ENCODE results near the gene ADCY10. TPM values are rescaled to one million over a fixed set of nuclear protein-coding genes. Genes with fewer than 3 reads are reported as not detected.
A peak's percentile ranks its signal among the peaks of the same experiment; 100 is the strongest.

ADCY10 gene
- total and polyA plus RNA-seq, 2 of the 4 experiments (the other 2 are of a cell fraction): under 0.01 to 0.03 TPM

- TF ChIP-seq RFX5 (IDR thresholded peaks at IDR 0.05; ENCODE audit: low read depth, low read length): no peak
- TF ChIP-seq SMC3 (IDR thresholded peaks at IDR 0.05; ENCODE audit: low read depth, low read length): no peak
- TF ChIP-seq CHD1 (IDR thresholded peaks at IDR 0.05; ENCODE audit: low read depth, low read length): no peak
These were observed 122.4 kb downstream of the ADCY10 start (continued) for GRCh38 chr1:167791281-167792187.

- Histone ChIP-seq H2AK5ac (ENCODE audit: low read depth, low read length) (peak overlapping the region; percentile 79), H3K4me3 (ENCODE audit: insufficient read depth, low read depth, low read length) (no peak overlapping the region), H3K4me1 (ENCODE audit: control insufficient read depth, insufficient read depth, low read length) (peaks cover 11% of the 10 kb centered on the region), H3K27me3 (ENCODE audit: control insufficient read depth, insufficient read depth, low read length) (no peaks in the 10 kb centered on the region), H4K8ac (ENCODE audit: low read depth in 2 of 2, low read length in 2 of 2) (0 out of 4 replicates have a peak overlapping the region, but pooled peaks of 1 of the 2 experiments have one; percentile 6), H2BK20ac (ENCODE audit: low read depth, low read length) (no peak overlapping the region), H3K27ac (ENCODE audit: insufficient read depth, low read length) (no peak overlapping the region), H3K4ac (ENCODE audit: low read depth, low read length) (peak overlapping the region; percentile 37; the same call in 1 of the 2 replicates), H4K20me1 (ENCODE audit: insufficient read depth, low read length) (peaks cover 8% of the 10 kb centered on the region; the same call in 1 of the 2 replicates), H3K18ac (ENCODE audit: low read depth, low read length) (0 out of 2 replicates have a peak overlapping the region, but pooled peaks have one; percentile 6), H3K23ac (ENCODE audit: low read depth, low read length) (no peak overlapping the region), H2AK9ac (replicated peaks; ENCODE audit: low read depth, low read length, poor library complexity) (no peak overlapping the region), H3K79me1 (ENCODE audit: low read depth in 1 of 2, low read length in 2 of 2) (peaks cover 7 to 41% of the 10 kb centered on the region in 2 experiments), H3K9me3 (ENCODE audit: control insufficient read depth, insufficient read depth, low read length) (no peaks in the 10 kb centered on the region), H2BK5ac (ENCODE audit: low read depth, low read length, poor library complexity, severe bottlenecking) (peak overlapping the region; percentile 30), H3K9ac (ENCODE audit: low read depth, low read length) (no peak overlapping the region), H3K56ac (ENCODE audit: extremely low read depth, insufficient read depth, low read length) (no peak overlapping the region), H2AFZ (replicated peaks; ENCODE audit: low read length, poor library complexity) (no peak overlapping the region), H2BK120ac (ENCODE audit: low read depth, low read length) (no peak overlapping the region), H4K91ac (ENCODE audit: insufficient read depth, low read depth, low read length) (no peak overlapping the region), H3K4me2 (ENCODE audit: low read depth, low read length) (no peak overlapping the region), H2BK15ac (ENCODE audit: low read depth, low read length) (peak overlapping the region; percentile 24; the same call in 2 of the 3 replicates), H3K14ac (replicated peaks; ENCODE audit: low read depth, low read length) (no peak overlapping the region), H3K36me3 (ENCODE audit: control insufficient read depth, insufficient read depth, low read length) (peaks cover 28% of the 10 kb centered on the region), H4K5ac (ENCODE audit: low read depth, low read length) (0 out of 2 replicates have a peak overlapping the region, but pooled peaks have one; percentile 7), H3K9me1 (ENCODE audit: insufficient read depth, low read length) (peaks cover 20% of the 10 kb centered on the region)
- ChIA-PET POLR2A (ENCODE audit: unreplicated experiment) (no interaction called here), CTCF (interaction anchor here (1.0 kb wide), 1 partner anchor 14 kb away, joined by 3 read pairs; no protein-coding TSS in a partner anchor)
- DNase-seq (no peak), ATAC-seq (ENCODE audit: low read depth) (no peak)
- no CpG with 5 or more reads among the region's 5 CpGs for WGBS, 2 experiments (ENCODE audit: extremely low coverage in 2 of 2, insufficient read length in 1 of 2)
- dilution Hi-C loops (cut with HindIII; ENCODE audit: low sequenced_read_pairs, unreplicated experiment): no loop called here
- in situ Hi-C loops (cut with MboI; ENCODE audit: low sequenced_read_pairs): no loop called here
- no TSS peak for BruUV-seq (replicated peaks)
- intact Hi-C loops (cut with micrococcal nuclease): loop anchor here (5.0 kb wide), 1 partner anchor 292 kb away; no protein-coding TSS in a partner anchor
- TF ChIP-seq RAD21 (IDR thresholded peaks at IDR 0.05; ENCODE audit: low read length): no peak
- TF ChIP-seq CEBPB (IDR thresholded peaks at IDR 0.05; ENCODE audit: low read depth, low read length): no peak
These were observed 123.8 kb downstream of the ADCY10 start for GRCh38 chr1:167790117-167790516.

Measured in IMR-90 (cell line).